GM15510 (cell line): ENCODE data around the gene FANCG.
A peak's percentile ranks its signal among the peaks of the same experiment; 100 is the strongest.

ENCODE experiments used
- POLR2A ChIP-seq: IDR thresholded peaks from 3 replicates; pipeline ENCODE4 v1.6.1; 2011; ENCODE audit warnings: borderline replicate concordance; ENCODE audit not compliant: insufficient read length; ENCODE audit errors: extremely low read depth

The FANCG gene

DNA sequence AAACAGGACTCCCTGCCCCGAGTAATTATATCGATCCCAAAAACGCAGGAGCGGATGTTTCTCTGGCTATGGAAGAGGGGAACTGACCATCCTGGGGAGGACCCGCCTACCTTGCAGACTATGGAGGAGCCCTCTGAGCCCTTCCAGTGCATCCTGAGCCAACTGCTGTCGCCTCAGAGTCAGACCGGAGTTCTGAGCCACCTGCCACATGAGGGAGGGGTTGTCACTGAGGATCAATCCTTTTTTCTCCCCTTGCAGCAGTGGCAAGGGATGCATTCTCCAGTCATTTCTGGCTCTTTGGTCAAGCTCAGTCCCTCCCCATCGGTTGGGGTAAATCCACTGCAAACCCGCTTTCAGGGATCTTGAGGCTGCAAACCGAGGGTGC lies 709 bp downstream of the FANCG start:
- TF ChIP-seq POLR2A = no peak

DNA sequence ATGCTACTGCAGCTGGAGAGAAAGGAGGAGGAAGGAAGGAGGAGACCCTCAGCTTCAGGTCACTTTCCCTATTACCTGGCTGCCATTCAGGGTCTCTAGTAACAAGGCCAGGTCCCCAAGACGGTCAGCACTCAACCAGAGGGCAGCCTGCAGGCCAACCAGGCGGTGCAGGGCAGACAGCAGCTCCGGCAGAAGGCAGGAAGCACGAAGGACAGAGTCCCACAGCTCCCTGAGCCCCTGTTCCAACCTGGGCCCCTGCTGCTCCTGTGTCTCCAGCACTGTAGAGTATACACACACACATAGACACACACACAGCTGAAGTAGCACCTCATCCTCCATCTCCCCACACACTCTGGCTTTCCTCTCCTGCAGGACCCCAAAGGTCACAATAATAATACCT lies 1.7 kb downstream of the FANCG start:
- TF ChIP-seq POLR2A = no peak

DNA sequence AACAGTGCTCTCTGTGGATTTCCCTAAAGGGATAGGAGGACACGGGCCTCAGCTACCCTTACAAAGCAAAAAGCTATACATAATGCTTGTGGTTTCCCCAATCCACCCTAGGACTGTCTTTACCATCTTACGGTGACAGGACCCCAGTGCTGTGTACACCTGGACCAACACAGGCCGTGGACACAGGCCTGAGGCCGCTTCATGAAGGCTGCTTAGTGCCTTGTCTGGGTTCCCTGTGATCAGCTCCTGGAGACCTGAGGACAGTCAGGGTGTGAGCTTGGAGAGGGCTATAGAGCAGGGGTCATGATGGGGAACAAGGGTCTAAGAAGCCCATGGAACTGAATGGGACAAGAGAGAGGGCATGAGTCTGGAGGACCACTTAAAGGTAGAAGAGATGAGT lies 2.9 kb downstream of the FANCG start:
- TF ChIP-seq POLR2A = no peak

DNA sequence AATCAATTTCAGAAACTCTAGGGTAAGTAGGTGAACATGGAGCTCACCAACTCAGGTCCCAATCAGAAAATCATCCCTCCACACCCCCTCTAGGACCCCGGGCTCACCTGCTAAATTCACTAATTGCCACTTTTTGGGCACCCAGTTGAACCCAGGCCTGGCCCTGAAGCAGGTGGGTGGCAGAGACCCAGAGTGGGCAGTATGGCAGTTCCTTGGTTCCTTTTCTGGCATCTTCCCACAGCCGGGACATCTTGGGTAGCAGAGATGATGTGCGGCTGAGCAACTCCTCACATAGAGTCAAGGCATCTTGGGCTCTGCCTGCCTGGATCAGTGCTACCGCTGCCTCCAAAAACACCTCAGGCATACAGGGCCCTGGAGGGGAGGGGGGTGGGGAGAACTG lies 4.4 kb downstream of the FANCG start:
- TF ChIP-seq POLR2A = no peak

DNA sequence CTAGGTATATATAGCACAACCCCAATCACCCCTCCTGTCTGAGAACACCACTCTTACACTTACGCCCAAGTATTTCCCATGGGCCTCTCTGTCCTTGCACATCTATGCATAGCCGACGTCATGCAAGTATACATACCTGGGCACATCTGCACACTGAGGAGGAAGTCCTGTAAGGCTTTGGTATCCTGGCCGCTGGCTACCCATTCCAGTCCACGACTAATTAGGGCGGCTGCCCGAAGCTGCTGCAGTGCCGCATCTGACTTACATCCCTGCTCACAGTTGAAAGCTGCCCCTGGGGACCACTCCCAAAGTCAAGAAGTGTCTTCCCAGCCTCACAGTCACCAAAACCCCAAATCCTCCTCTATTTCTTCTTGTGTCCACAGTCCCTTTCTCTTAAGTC lies 5.0 kb downstream of the FANCG start:
- TF ChIP-seq POLR2A = no peak

DNA sequence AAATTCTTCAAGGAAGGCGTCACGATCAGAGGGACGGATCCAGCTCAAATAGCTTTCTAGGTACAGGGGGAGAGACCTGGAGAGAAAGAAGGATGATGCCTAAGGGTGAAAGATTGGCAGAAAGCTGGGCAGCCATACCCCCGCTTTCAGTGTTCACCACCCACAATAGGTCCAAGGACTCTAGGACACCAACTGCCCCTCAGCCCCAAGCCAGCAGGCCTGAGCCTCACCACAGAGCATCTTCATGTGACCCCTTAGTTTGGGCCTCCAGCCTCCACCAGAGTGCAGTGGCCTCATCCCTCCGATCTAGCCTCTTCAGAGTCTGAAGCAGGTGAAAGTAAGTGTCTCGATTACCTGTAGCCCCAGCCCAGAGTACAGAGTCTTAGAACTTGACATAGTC lies 5.6 kb downstream of the FANCG start:
- TF ChIP-seq POLR2A = no peak

DNA sequence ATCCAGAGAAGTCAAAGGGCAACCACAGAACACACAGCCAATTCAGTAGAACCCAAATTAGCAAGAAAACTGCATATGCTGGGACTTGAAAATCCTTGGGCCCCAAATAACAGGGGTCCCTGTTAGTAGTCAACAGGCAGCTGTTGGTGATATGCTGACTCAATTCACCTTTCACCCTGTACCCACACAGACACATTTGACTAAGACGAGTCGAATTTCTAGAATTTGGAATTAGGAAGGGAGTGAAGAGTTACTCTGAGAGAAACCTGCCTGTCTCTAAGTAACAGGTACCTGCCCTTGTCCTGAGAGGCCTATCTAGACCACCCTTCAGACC lies 6.5 kb downstream of the FANCG start:
- TF ChIP-seq POLR2A = no peak

DNA sequence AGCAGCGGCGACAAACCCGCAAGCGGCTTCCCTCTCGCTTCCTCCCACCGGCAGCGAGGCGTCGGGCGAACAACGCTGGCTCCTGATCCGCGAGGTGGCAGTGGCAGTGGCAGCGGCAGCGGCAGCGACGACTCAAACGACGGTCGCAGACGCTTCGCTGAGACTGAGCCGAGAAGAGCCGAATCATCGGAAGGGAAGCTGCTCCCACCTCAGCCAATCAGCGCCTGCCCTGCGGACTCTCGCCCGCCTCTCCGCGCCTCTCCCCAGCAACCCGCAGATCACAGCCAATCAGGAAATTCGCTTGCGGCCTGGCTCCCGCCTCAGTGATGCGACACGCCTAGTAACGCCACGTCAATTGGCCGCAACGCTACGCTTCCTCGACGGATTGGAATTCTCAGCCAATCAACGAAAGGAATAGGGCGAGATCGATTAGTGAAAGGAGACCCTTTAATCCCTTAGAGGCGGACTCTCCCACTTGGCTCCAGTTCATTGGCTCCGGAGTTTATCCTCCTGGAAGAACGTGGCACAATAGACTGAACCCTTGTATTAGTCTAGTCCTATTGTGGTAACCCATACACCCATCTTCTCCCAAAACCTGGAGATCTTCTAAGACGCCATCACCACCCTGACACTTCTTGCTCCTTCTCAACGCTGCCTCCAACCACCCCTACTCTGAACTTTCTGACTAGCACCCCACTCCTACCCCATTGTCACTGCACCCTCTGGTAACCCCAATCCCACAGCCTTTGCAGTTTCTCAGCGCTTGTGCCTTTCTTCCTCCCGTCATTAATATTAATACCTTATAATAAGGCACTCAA lies 7.1 kb downstream of the FANCG start, which contains the start of gene VCP:
VCP (minus strand) TSS at position 165 of the 818 bp plus-strand sequence. CDS start 272 bp downstream, outside the sequence.
- TF ChIP-seq POLR2A = peak; percentile 96

DNA sequence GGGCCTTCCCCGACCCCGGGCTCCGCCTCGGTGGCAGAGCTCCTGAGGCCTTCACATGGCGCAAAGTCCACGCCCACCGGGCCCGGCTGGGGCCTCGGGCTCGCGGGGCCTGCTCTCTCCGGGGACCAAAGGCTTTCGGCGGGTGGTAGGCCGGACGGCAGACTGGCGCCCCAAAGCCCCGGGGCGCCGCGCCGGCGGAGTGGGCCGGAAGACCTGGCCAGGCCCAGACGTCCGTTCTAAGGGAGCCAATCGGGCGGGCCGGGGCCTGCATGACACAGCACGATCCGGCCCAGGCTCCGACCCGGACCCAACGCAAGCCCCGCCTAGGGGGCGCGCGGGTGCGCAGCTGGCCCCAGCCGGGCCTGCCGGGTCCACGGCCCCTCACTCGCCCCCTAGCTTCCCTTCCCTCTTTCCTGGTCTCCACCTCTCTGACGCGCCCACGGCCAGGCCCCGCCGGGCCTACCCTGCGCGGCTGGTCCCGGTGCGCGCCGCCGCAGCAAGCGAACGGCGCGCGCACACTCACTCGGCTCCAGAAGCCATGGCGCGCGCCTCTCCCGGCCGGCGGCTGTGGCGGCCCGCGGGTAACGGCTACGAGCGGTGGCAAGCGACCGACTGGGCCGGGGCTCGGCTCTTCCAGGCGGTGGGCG lies 7.8 kb downstream of the FANCG start:
- no peak for TF ChIP-seq POLR2A

DNA sequence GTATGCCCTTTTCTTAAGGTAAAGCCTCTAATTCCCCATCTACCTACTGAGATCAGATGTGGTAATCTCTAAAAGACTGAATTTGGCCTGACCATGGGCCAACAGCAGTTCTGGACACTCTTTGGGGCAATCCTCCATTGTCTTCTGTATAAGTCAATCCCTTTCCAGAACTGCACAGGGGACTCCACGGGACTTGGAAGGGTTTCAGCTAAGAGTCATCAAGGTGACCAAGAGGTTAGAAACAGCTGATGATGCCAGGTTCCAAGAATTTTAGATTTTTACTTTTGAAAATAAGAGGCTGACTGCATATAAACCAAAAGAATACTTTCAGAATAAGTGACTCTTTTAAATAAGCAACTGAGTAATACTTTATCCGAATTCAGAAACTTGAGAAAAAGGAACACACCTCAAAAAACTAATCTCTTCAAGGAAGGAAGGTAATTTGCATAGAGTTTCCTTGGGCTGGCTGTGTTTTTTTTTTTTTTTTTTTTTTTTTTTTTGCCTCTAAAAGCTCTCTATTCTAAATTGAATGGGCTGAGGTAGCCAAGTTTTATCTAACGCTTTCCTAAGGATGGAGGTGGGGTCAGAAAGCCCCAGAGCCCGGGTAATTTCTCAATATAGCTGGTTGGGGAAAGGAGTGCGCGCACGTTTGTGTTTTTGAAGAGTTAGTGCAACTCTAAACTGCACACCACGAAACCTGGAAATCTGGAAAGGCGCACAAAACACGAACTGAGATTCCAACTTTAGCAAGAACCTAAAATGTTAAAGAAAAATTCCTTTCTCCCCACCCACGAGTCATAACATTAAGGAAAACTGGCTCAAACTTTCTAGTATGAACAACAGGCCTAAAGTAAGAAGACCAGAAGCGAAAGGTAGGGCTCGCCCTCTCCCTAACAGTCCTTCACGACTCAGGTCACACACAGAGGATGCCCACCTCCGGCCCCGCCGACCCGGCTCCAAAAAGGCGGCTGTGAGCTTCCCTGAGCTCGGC lies 8.6 kb downstream of the FANCG start:
- TF ChIP-seq POLR2A = no peak

DNA sequence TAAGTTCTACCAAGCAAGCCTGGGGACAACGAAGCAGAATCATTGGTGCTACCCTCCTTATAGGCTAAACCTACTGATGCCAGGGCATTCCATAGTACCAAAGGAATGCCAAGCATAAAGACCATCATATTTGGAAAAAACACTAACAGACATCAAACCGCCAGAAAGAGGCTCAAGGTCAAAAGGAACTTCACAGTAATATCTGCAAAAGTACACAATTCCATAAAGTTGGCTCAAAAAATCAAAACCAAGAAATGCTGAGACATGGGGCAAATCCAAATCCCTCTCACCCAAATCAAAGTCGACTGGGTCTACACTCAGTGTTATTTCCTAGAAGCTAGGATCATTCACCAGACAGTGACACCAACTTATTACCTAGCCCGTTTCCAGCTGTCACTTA lies 10.7 kb downstream of the FANCG start:
- no peak for TF ChIP-seq POLR2A

DNA sequence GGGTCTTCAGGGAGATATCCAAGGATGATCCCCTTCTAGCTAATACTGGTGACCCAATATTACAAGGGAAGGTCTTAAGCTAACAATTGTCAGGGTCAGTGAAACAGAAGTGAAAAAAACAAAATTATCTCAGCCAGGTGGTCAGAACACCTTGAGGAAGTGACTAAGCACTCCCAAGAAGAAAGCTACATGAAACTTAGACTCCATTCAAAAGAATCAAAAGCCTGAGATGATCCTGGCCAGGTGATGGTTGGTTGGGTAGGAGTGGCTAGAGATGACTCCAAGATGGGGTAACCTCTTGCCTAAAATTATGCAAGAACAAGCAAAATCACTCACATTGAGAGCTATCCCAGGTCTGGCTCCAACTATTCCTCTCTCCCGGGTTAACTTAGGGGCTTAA lies 12.7 kb downstream of the FANCG start:
- no peak for TF ChIP-seq POLR2A

DNA sequence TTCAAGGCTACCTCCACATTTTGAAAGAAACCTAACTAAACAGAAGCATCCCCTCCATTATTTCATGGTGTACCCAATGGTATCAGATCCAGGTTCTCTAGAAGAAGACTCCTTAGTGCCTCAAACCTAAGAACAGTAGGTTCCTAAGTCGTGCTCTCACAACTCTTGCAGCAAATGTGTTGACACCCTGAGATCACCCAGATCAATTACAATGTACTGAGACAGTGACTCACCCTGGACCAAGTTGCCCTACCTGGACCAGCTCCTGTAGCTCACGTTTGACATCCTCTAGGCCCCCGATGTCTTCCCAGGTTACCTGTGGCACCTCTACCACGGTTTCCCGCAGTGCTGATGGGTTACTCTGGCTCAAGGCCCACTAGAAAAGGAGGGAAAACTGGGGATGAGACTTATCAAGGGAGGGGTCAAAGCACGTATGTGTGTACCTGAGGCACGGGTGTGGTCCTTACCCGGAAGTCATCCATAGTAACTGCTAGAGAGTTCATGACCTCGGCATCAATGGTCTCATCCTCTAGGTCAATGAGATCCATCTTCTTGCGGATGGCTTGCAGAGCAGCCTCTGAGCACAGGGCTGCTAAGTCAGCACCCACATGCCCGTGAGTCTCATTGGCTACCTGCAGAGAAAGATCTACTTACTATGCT lies 19.1 kb downstream of the FANCG start:
- no peak for TF ChIP-seq POLR2A

DNA sequence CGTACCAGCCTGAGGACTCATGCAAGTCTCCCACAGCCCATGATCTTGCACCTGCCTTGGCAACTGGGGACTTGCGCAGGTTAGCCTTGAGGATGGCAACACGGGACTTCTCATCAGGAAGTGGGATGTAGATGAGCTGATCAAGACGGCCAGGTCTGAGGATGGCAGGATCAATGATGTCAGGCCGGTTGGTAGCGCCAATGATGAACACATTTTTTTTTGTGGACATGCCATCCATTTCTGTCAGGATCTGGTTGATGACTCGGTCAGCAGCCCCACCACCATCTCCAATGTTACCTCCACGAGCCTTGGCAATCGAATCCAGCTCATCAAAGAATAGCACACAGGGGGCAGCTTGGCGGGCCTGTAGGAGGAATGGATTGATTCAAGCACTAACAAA lies 20.3 kb downstream of the FANCG start:
- no peak for TF ChIP-seq POLR2A

DNA sequence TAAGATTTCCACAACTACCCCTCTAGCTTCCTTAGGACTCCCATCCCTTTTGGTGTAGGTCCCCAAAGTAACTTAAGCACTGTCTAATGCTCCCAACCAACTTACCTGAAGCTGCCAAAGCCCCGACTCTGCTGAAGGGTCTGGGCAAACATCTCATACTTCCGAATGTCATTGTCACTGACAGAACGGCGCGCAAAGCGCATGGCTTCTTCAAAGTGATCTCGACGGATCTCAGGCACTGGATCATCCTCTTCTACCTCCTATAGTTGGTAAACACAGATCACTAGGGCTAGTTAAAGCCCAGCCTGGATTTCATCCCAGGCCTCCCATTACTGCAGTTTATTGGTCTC lies 22.5 kb downstream of the FANCG start:
- no peak for TF ChIP-seq POLR2A
